ENCODE data around the gene ZNF813.
"Not testable (repeated sequence)": the region's sequence is repeated elsewhere in the genome, so short reads cannot be mapped to it uniquely, and the experiment has no call there.

GRCh38 chr19:53475470-53475869 lies 7.9 kb downstream of the ZNF813 start:
- not testable (repeated sequence) for TF ChIP-seq CTCF, POLR2AphosphoS5, POLR2A (IDR thresholded peaks at IDR 0.05)
